Embryonic facial prominence (tissue), 1 donor: ENCODE results near the gene C3orf18.

Experiments used
- DNase-seq: peaks from one replicate; pipeline ENCODE4 v3.0.0-alpha.2; 2016; ENCODE audit errors: extremely low spot score

C3orf18 gene

GRCh38 chr3:50567386-50568167 is at the start of gene C3orf18:
Gene C3orf18, minus strand, starts transcription at chr3:50567747. Its CDS starts 2,048 bp downstream, at chr3:50565699.
- DNase-seq = peak; percentile 63

GRCh38 chr3:50616770-50617095 is 49.2 kb upstream of the C3orf18 start:
- DNase-seq = peak; percentile 75

GRCh38 chr3:50616003-50616769 is 48.6 kb upstream of the C3orf18 start:
- peak; percentile 77 for DNase-seq

GRCh38 chr3:50615190-50615589 is 47.6 kb upstream of the C3orf18 start:
- no peak for DNase-seq

GRCh38 chr3:50612970-50613846 is 45.7 kb upstream of the C3orf18 start:
- no peak for DNase-seq

- no peak for DNase-seq
Observed at GRCh38 chr3:50612234-50612882, 44.8 kb upstream of the C3orf18 start.

- DNase-seq = peak; percentile 92
Observed at GRCh38 chr3:50611464-50612233, 44.1 kb upstream of the C3orf18 start, which contains the start of gene CISH. Gene CISH, minus strand, starts transcription at chr3:50611774. Its CDS starts 124 bp downstream, at chr3:50611650.

GRCh38 chr3:50610992-50611463 is 43.5 kb upstream of the C3orf18 start:
- DNase-seq = no peak

GRCh38 chr3:50610181-50610971 is 42.8 kb upstream of the C3orf18 start:
- DNase-seq = no peak

GRCh38 chr3:50609763-50610085 is 42.2 kb upstream of the C3orf18 start:
- no peak for DNase-seq

GRCh38 chr3:50609071-50609762 is 41.7 kb upstream of the C3orf18 start:
- no peak for DNase-seq

GRCh38 chr3:50608278-50608677 is 40.7 kb upstream of the C3orf18 start:
- no peak for DNase-seq

- DNase-seq = no peak
Observed at GRCh38 chr3:50607271-50608091, 39.9 kb upstream of the C3orf18 start.

- DNase-seq = no peak
Observed at GRCh38 chr3:50606596-50606995, 39.0 kb upstream of the C3orf18 start.

- no peak for DNase-seq
Observed at GRCh38 chr3:50605901-50606326, 38.4 kb upstream of the C3orf18 start.

GRCh38 chr3:50604628-50605588 is 37.4 kb upstream of the C3orf18 start:
- no peak for DNase-seq

- DNase-seq = no peak
Observed at GRCh38 chr3:50604110-50604621, 36.6 kb upstream of the C3orf18 start.
